GM23338 (cell line): ENCODE results near the gene OOSP4B. TPM values are rescaled to one million over a fixed set of nuclear protein-coding genes. Genes with fewer than 3 reads are reported as not detected.
A peak's percentile ranks its signal among the peaks of the same experiment; 100 is the strongest.

ENCODE experiments used
- ATAC-seq: fragments of 200-7000 bp; cut with Tn5 transposase; 3 replicates; pipeline ENCODE4 v1.9.1; 2020
- DNase-seq: peaks from one replicate; pipeline ENCODE4 v3.0.0-alpha.2; 2015; ENCODE audit warnings: low spot score
- H2AFZ ChIP-seq: fragments of 200-600 bp; sonication (generic); 2 replicates; pipeline ENCODE4 v1.8.0; 2016; ENCODE audit warnings: antibody characterized with exemption, mild to moderate bottlenecking, moderate library complexity
- H3F3A ChIP-seq: fragments of 200-600 bp; sonication (generic); replicated peaks from 2 replicates; pipeline ENCODE4 v1.8.0; 2017; ENCODE audit warnings: antibody characterized with exemption, mixed run types, low read depth
- H3K27ac ChIP-seq: fragments of 200-600 bp; sonication (generic); 2 replicates; pipeline ENCODE4 v1.6.1; 2016; ENCODE audit warnings: low read depth
- H3K27me3 ChIP-seq: fragments of 200-600 bp; sonication (generic); 2 replicates; pipeline ENCODE4 v1.8.0; 2016; ENCODE audit warnings: mild to moderate bottlenecking, mixed run types, moderate library complexity; ENCODE audit not compliant: insufficient read depth
- H3K36me3 ChIP-seq: fragments of 200-600 bp; sonication (generic); 2 replicates; pipeline ENCODE4 v1.8.0; 2016; ENCODE audit warnings: mild to moderate bottlenecking; ENCODE audit not compliant: insufficient read depth
- H3K4me1 ChIP-seq: fragments of 200-600 bp; sonication (generic); 2 replicates; pipeline ENCODE4 v1.8.0; 2016; ENCODE audit warnings: mild to moderate bottlenecking, moderate library complexity; ENCODE audit not compliant: insufficient read depth
- H3K4me2 ChIP-seq: fragments of 200-600 bp; sonication (generic); 2 replicates; pipeline ENCODE4 v1.7.1; 2017; ENCODE audit warnings: mixed run types
- H3K4me3 ChIP-seq: fragments of 200-600 bp; sonication (generic); 2 replicates; pipeline ENCODE4 v1.6.1; 2016; ENCODE audit warnings: mixed run types
- H3K79me2 ChIP-seq: fragments of 200-600 bp; sonication (generic); replicated peaks from 2 replicates; pipeline ENCODE4 v1.8.0; 2017; ENCODE audit warnings: mild to moderate bottlenecking; ENCODE audit not compliant: insufficient read depth
- H3K9me2 ChIP-seq: fragments of 200-600 bp; sonication (generic); 2 replicates; pipeline ENCODE4 v1.8.0; 2017; ENCODE audit not compliant: insufficient read depth
- H4K20me1 ChIP-seq: fragments of 200-600 bp; sonication (generic); replicated peaks from 2 replicates; pipeline ENCODE4 v1.8.0; 2017; ENCODE audit warnings: mild to moderate bottlenecking; ENCODE audit not compliant: insufficient read depth
- H3K27ac Mint-ChIP-seq: 2 replicates; pipeline ENCODE4 v1.8.0; 2020; ENCODE audit warnings: inconsistent platforms, mild to moderate bottlenecking, moderate library complexity, mixed read lengths
- H3K27me3 Mint-ChIP-seq: 3 replicates; pipeline ENCODE4 v1.8.0; 2022; ENCODE audit warnings: low read depth, mild to moderate bottlenecking, moderate library complexity, mixed read lengths, inconsistent platforms; ENCODE audit not compliant: insufficient read depth, poor library complexity
- H3K36me3 Mint-ChIP-seq: 3 replicates; pipeline ENCODE4 v1.8.0; 2021; ENCODE audit warnings: low read depth, mild to moderate bottlenecking, inconsistent platforms, moderate library complexity, mixed read lengths
- H3K4me1 Mint-ChIP-seq: 3 replicates; pipeline ENCODE4 v1.8.0; 2020; ENCODE audit warnings: mild to moderate bottlenecking, inconsistent platforms, mixed read lengths
- H3K4me3 Mint-ChIP-seq: 3 replicates; pipeline ENCODE4 v1.8.0; 2021; ENCODE audit warnings: moderate library complexity, mild to moderate bottlenecking, inconsistent platforms, mixed read lengths
- H3K9me3 Mint-ChIP-seq: 3 replicates; pipeline ENCODE4 v1.8.0; 2020; ENCODE audit warnings: moderate library complexity, mild to moderate bottlenecking, inconsistent platforms, mixed read lengths
- CREB1 ChIP-seq: fragments of 250-450 bp; sonication (Bioruptor Pico); IDR thresholded peaks from 2 replicates; pipeline ENCODE4 v1.5.0; 2020; ENCODE audit warnings: low read depth, mild to moderate bottlenecking, moderate library complexity
- JUNB ChIP-seq: IDR thresholded peaks from one replicate; pipeline ENCODE4 v1.6.1; 2016; ENCODE audit warnings: antibody characterized with exemption; ENCODE audit not compliant: unreplicated experiment
- NANOG ChIP-seq: IDR thresholded peaks from 2 replicates; pipeline ENCODE4 v1.6.1; 2016; ENCODE audit warnings: antibody characterized with exemption, borderline replicate concordance
- POLR2AphosphoS5 ChIP-seq: IDR thresholded peaks from 2 replicates; pipeline ENCODE4 v1.6.1; 2016; ENCODE audit warnings: antibody characterized with exemption, low read depth
- ZNF114 ChIP-seq: fragments of 250-450 bp; sonication (Bioruptor Pico); IDR thresholded peaks from 2 replicates; pipeline ENCODE4 v1.5.0; 2020; ENCODE audit warnings: mild to moderate bottlenecking, moderate library complexity
- ZNF331 ChIP-seq: fragments of 250-450 bp; sonication (Bioruptor Pico); IDR thresholded peaks from 2 replicates; pipeline ENCODE4 v1.5.0; 2020; ENCODE audit warnings: low read depth, mild to moderate bottlenecking, moderate library complexity
- long read RNA-seq: library from polyadenylated mRNA; unstranded; transcript quantifications from one replicate; pipeline ENCODE4 v2.0.0, GENCODE V29; 2020; ENCODE audit not compliant: unreplicated experiment
- polyA plus RNA-seq: library from polyadenylated mRNA; unstranded; fragments of >200 nt; fragmentation: Nextera tagmentation; extraction: Ambion mirVana; gene quantifications from 2 replicates; pipeline ENCODE4 v1.2.1, GENCODE V29; 2016
- total RNA-seq: library from RNA; depleted of rRNA; stranded (reverse); fragments of >200 nt; shearing (Covaris generic); gene quantifications from 2 replicates; pipeline ENCODE4 v1.2.3, GENCODE V29; 2014; rRNA removed
- TF ChIP-seq, protein P1 (sequence below), 2 experiments: fragments of 200-600 bp in 1 of 2; sonication (generic) in 1 of 2; conservative IDR thresholded peaks; 2 replicates each; pipeline versions ENCODE4 v1.5.1 to v1.6.1; 2016 to 2017; ENCODE audit warnings: antibody characterized with exemption in 2 of 2, low read depth in 2 of 2, mild to moderate bottlenecking in 2 of 2, moderate library complexity in 1 of 2
- TF ChIP-seq, protein P2 (sequence below): fragments of 250-450 bp; sonication (Bioruptor Pico); IDR thresholded peaks from 2 replicates; pipeline ENCODE4 v1.5.0; 2020; ENCODE audit warnings: mild to moderate bottlenecking, moderate library complexity
- TF ChIP-seq, protein P3 (sequence below): IDR thresholded peaks from 2 replicates; pipeline ENCODE4 v1.6.1; 2016; ENCODE audit warnings: antibody characterized with exemption

The OOSP4B gene
- total RNA-seq: not detected in 2 replicates
- polyA plus RNA-seq: not detected in 2 replicates
- long read RNA-seq: 0 reads

DNA sequence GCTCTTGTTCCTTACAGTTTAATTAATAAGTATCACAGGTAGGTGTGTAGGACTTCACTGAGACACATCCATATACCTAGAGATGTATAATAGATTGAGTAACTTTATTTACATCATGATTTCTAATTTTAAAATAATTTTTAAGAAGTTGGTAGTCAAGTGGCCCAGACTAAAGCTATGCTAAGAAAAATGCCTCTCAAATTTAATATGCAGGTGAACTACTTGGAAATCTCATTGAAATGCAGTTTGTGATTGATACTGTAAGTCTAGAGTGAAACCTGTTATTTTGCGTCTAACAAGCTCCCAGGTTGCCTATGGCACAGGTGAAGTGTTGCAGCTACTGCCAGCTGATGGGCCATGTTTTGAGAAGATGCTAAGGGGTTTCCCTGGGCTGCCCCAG lies at the start of gene OOSP4B:
Gene OOSP4B, plus strand, starts transcription at position 301 of the 400 bp plus-strand sequence.
- no peaks in the 10 kb centered on the region for H3K27me3 ChIP-seq
- no peak within 1 kb of the TSS for H3K27ac ChIP-seq
- Mint-ChIP-seq H3K4me3 (no peak within 1 kb of the TSS), H3K4me1 (peaks cover 7% of the 10 kb centered on the region; the same call in 2 of the 3 replicates), H3K9me3 (peaks cover 6% of the 10 kb centered on the region), H3K27me3 (peaks cover 3% of the 10 kb centered on the region), H3K27ac (no peak within 1 kb of the TSS), H3K36me3 (peaks cover 8% of the 10 kb centered on the region; the same call in 2 of the 3 replicates)
- H3K4me2 ChIP-seq: no peak within 1 kb of the TSS
- no peaks in the 10 kb centered on the region for H3K36me3 ChIP-seq
- peak within 1 kb of the TSS; percentile 34; the same call in 1 of the 2 replicates for H2AFZ ChIP-seq
- TF ChIP-seq JUNB: no peak
- DNase-seq (no peak), ATAC-seq (no peak)
- no peaks in the 10 kb centered on the region for H3K79me2 ChIP-seq
- peaks cover 9% of the 10 kb centered on the region; the same call in 1 of the 2 replicates for H3K4me1 ChIP-seq
- H3K4me3 ChIP-seq: no peak within 1 kb of the TSS
- no peaks in the 10 kb centered on the region for H3K9me2 ChIP-seq
- H4K20me1 ChIP-seq: no peaks in the 10 kb centered on the region
- no peaks in the 10 kb centered on the region for H3F3A ChIP-seq

DNA sequence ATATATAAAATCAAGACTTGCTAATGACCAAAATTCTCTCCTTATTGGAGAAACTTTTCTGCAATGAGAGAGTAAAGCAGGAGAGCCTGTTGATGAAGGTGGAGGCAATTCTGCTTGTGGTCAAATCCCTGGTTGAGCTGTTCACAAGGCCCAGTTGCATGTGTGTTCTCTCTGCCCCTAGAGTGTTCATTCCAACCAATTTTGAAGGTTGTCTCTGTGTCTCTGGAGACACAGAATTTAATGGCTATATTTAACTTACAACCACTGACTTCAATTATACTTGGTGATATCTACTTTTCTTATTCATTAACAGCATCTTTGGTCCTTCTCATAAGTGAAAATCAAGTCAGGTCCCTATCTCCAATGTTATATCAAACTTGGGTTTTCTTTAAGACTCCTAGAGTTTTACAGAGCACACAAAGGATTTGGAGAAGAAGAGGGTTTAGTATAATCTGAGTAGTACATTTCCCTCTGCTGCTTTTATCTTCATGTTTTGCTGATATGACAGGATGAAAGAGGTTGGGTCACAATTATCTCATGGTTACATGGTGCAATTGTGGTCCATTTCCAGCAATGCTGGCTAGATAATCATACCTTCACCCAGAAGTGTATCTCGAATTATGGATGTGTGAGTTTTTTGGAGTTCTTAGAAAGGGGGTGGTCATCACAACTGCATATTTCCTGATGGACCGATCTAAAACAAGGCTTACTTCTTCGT lies 49.1 kb upstream of the OOSP4B start:
- Histone ChIP-seq H3K36me3 (no peaks in the 10 kb centered on the region), H2AFZ (no peak overlapping the region), H3K4me2 (no peak overlapping the region), H3K9me2 (no peaks in the 10 kb centered on the region), H3K4me1 (peaks cover 9% of the 10 kb centered on the region), H3F3A (no peaks in the 10 kb centered on the region), H4K20me1 (no peaks in the 10 kb centered on the region), H3K79me2 (no peaks in the 10 kb centered on the region), H3K4me3 (no peak overlapping the region), H3K27me3 (no peaks in the 10 kb centered on the region), H3K27ac (no peak overlapping the region)
- Mint-ChIP-seq H3K27me3 (no peaks in the 10 kb centered on the region), H3K4me1 (peaks cover 22% of the 10 kb centered on the region; the same call in 2 of the 3 replicates), H3K9me3 (no peaks in the 10 kb centered on the region), H3K36me3 (no peaks in the 10 kb centered on the region), H3K4me3 (no peak overlapping the region), H3K27ac (no peak overlapping the region)
- no peak for DNase-seq
- no peak for ATAC-seq
- TF ChIP-seq CREB1 (CRISPR knock-in tag) (no peak), ZNF114 (CRISPR knock-in tag) (no peak), POLR2AphosphoS5 (no peak), NANOG (no peak), ZNF331 (CRISPR knock-in tag) (no peak)
- TF ChIP-seq, protein P1, sequence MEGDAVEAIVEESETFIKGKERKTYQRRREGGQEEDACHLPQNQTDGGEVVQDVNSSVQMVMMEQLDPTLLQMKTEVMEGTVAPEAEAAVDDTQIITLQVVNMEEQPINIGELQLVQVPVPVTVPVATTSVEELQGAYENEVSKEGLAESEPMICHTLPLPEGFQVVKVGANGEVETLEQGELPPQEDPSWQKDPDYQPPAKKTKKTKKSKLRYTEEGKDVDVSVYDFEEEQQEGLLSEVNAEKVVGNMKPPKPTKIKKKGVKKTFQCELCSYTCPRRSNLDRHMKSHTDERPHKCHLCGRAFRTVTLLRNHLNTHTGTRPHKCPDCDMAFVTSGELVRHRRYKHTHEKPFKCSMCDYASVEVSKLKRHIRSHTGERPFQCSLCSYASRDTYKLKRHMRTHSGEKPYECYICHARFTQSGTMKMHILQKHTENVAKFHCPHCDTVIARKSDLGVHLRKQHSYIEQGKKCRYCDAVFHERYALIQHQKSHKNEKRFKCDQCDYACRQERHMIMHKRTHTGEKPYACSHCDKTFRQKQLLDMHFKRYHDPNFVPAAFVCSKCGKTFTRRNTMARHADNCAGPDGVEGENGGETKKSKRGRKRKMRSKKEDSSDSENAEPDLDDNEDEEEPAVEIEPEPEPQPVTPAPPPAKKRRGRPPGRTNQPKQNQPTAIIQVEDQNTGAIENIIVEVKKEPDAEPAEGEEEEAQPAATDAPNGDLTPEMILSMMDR (conservative IDR thresholded peaks at IDR 0.05; ENCODE audit: low read depth in 2 of 2): no peak
- TF ChIP-seq, protein P2, sequence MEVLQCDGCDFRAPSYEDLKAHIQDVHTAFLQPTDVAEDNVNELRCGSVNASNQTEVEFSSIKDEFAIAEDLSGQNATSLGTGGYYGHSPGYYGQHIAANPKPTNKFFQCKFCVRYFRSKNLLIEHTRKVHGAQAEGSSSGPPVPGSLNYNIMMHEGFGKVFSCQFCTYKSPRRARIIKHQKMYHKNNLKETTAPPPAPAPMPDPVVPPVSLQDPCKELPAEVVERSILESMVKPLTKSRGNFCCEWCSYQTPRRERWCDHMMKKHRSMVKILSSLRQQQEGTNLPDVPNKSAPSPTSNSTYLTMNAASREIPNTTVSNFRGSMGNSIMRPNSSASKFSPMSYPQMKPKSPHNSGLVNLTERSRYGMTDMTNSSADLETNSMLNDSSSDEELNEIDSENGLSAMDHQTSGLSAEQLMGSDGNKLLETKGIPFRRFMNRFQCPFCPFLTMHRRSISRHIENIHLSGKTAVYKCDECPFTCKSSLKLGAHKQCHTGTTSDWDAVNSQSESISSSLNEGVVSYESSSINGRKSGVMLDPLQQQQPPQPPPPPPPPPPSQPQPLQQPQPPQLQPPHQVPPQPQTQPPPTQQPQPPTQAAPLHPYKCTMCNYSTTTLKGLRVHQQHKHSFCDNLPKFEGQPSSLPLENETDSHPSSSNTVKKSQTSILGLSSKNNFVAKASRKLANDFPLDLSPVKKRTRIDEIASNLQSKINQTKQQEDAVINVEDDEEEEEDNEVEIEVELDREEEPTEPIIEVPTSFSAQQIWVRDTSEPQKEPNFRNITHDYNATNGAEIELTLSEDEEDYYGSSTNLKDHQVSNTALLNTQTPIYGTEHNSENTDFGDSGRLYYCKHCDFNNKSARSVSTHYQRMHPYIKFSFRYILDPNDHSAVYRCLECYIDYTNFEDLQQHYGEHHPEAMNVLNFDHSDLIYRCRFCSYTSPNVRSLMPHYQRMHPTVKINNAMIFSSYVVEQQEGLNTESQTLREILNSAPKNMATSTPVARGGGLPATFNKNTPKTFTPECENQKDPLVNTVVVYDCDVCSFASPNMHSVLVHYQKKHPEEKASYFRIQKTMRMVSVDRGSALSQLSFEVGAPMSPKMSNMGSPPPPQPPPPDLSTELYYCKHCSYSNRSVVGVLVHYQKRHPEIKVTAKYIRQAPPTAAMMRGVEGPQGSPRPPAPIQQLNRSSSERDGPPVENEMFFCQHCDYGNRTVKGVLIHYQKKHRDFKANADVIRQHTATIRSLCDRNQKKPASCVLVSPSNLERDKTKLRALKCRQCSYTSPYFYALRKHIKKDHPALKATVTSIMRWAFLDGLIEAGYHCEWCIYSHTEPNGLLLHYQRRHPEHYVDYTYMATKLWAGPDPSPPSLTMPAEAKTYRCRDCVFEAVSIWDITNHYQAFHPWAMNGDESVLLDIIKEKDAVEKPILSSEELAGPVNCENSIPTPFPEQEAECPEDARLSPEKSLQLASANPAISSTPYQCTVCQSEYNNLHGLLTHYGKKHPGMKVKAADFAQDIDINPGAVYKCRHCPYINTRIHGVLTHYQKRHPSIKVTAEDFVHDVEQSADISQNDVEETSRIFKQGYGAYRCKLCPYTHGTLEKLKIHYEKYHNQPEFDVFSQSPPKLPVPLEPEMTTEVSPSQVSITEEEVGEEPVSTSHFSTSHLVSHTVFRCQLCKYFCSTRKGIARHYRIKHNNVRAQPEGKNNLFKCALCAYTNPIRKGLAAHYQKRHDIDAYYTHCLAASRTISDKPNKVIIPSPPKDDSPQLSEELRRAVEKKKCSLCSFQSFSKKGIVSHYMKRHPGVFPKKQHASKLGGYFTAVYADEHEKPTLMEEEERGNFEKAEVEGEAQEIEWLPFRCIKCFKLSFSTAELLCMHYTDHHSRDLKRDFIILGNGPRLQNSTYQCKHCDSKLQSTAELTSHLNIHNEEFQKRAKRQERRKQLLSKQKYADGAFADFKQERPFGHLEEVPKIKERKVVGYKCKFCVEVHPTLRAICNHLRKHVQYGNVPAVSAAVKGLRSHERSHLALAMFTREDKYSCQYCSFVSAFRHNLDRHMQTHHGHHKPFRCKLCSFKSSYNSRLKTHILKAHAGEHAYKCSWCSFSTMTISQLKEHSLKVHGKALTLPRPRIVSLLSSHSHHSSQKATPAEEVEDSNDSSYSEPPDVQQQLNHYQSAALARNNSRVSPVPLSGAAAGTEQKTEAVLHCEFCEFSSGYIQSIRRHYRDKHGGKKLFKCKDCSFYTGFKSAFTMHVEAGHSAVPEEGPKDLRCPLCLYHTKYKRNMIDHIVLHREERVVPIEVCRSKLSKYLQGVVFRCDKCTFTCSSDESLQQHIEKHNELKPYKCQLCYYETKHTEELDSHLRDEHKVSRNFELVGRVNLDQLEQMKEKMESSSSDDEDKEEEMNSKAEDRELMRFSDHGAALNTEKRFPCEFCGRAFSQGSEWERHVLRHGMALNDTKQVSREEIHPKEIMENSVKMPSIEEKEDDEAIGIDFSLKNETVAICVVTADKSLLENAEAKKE (CRISPR knock-in tag): no peak
- TF ChIP-seq, protein P3, sequence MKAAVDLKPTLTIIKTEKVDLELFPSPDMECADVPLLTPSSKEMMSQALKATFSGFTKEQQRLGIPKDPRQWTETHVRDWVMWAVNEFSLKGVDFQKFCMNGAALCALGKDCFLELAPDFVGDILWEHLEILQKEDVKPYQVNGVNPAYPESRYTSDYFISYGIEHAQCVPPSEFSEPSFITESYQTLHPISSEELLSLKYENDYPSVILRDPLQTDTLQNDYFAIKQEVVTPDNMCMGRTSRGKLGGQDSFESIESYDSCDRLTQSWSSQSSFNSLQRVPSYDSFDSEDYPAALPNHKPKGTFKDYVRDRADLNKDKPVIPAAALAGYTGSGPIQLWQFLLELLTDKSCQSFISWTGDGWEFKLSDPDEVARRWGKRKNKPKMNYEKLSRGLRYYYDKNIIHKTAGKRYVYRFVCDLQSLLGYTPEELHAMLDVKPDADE: no peak
